ENCODE measurements around the gene PNPO.
A peak's percentile ranks its signal among the peaks of the same experiment; 100 is the strongest.

Gene PNPO

DNA sequence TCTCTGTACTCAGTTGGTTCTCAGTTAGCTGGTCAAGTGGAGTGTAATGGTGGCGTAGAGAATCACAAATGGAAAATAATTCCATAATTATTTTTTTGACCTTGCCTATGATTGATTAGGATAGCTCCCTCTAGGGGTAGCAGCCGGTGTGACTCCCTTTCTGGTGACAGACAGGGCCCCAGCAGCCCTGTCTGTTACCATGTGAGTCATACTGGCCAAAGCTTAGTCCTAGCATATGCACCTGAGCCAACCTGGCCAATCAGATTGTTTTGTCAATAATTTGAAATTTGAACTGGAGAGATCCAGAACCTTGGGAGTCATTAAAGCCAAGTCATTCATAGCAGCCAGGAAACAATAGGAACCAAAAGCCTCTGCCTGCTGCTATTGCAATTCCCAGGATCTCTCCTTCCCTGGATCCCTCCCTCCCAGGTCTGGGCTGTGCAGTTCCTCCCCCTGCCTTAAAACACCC, 5.6 kb downstream of the PNPO start:
- TF ChIP-seq, protein P1, sequence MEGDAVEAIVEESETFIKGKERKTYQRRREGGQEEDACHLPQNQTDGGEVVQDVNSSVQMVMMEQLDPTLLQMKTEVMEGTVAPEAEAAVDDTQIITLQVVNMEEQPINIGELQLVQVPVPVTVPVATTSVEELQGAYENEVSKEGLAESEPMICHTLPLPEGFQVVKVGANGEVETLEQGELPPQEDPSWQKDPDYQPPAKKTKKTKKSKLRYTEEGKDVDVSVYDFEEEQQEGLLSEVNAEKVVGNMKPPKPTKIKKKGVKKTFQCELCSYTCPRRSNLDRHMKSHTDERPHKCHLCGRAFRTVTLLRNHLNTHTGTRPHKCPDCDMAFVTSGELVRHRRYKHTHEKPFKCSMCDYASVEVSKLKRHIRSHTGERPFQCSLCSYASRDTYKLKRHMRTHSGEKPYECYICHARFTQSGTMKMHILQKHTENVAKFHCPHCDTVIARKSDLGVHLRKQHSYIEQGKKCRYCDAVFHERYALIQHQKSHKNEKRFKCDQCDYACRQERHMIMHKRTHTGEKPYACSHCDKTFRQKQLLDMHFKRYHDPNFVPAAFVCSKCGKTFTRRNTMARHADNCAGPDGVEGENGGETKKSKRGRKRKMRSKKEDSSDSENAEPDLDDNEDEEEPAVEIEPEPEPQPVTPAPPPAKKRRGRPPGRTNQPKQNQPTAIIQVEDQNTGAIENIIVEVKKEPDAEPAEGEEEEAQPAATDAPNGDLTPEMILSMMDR (IDR thresholded peaks at IDR 0.05; ENCODE audit: low read depth, low read length), result peak; percentile 77
- Histone ChIP-seq H3K27me3 (ENCODE audit: insufficient read depth, low read depth, severe bottlenecking) (no peaks in the 10 kb centered on the region), H3K9me3 (ENCODE audit: severe bottlenecking) (no peaks in the 10 kb centered on the region), H3K36me3 (no peaks in the 10 kb centered on the region), H3K27ac (peak overlapping the region; percentile 38), H3K4me3 (ENCODE audit: low read depth, low read length) (no peak overlapping the region)
- peak; percentile 90 for DNase-seq

DNA sequence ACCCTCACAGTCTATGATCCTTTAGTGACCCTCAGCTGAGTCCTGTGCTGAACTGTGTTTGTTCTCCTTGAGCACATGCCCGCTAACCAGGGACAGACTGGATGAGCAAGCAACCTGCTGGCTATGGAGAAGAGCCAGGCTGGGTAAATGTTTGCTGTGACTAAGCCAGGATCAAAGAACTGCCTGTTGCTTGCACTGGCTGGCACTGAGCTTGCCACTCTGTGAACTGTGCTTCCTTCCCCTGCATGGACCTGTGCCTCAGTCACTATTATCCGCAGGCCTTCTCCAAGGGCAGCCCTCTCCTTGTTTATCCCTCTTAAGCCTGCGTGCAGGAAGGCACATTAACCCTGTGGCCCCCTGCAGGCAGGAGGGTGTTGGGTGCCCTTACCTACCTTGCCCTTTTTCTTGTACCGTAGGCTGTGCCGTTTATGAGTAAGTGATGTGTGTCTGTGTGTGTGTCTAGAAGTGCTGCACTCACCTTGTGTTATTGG, 7.4 kb downstream of the PNPO start:
- H3K27ac ChIP-seq, result peak overlapping the region; percentile 10
- H3K4me3 ChIP-seq (ENCODE audit: low read depth, low read length), result peak overlapping the region; percentile 34
- no peaks in the 10 kb centered on the region for H3K36me3 ChIP-seq
- H3K9me3 ChIP-seq (ENCODE audit: severe bottlenecking), result no peaks in the 10 kb centered on the region
- TF ChIP-seq, protein P1 (IDR thresholded peaks at IDR 0.05; ENCODE audit: low read depth, low read length), result peak; percentile 79
- DNase-seq, result peak; percentile 75
- H3K27me3 ChIP-seq (ENCODE audit: insufficient read depth, low read depth, severe bottlenecking), result no peaks in the 10 kb centered on the region

DNA sequence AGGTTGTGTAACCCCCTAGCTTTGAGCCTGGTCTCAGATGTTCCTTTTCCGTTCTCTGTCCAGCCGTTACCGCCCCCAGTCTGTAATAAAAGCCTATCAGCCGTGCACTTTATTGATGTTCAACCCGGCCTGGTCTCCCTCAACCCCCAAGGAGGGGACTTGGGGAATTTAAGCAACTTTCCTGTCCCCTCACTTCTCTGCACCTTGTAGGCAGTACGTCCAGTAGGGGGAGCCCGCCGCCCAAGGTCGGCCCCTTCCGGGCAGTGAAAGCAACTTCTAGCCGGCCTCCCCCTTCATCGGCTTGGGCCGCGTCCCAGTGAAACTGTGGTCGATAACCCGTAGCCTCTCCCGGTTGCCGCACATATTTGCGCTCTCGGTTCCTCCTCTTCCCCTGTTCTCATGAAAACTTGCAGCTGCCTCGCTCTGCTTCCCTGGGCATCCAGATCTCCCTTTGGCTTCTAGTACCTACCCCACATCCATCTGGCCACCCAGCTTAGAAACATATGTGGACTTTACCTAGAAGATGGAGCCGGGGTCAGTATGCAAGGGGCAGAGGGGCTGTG, 7.9 kb downstream of the PNPO start:
- DNase-seq, result peak; percentile 95
- H3K27ac ChIP-seq, result peak overlapping the region; percentile 10
- H3K36me3 ChIP-seq, result no peaks in the 10 kb centered on the region
- no peaks in the 10 kb centered on the region for H3K9me3 ChIP-seq (ENCODE audit: severe bottlenecking)
- H3K27me3 ChIP-seq (ENCODE audit: insufficient read depth, low read depth, severe bottlenecking), result no peaks in the 10 kb centered on the region
- TF ChIP-seq, protein P1 (IDR thresholded peaks at IDR 0.05; ENCODE audit: low read depth, low read length), result peak; percentile 92
- peak overlapping the region; percentile 34 for H3K4me3 ChIP-seq (ENCODE audit: low read depth, low read length)

DNA sequence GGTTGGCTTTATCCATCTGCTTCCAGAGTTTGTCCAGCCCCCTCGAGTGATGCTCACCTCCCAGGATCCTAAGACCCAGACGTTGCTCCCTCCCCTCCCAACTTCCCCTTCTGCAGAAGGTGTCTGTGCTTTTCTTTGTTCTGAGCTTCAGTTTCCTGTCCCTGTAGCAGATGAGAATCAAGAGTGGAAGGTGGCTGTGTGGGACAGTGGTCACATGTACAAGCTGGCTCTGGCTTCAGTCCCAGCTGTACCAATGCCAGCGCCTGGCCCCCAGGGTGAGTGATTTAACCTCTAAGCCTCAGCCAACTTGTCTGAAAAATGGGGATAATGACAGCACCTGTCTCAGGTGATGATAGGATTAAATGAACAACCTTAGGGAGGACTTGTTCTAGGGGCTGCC, 8.6 kb downstream of the PNPO start:
- Histone ChIP-seq H3K4me3 (ENCODE audit: low read depth, low read length) (no peak overlapping the region), H3K27ac (no peak overlapping the region), H3K9me3 (ENCODE audit: severe bottlenecking) (no peaks in the 10 kb centered on the region), H3K36me3 (no peaks in the 10 kb centered on the region), H3K27me3 (ENCODE audit: insufficient read depth, low read depth, severe bottlenecking) (no peaks in the 10 kb centered on the region)
- TF ChIP-seq, protein P1 (IDR thresholded peaks at IDR 0.05; ENCODE audit: low read depth, low read length), result no peak
- no peak for DNase-seq

DNA sequence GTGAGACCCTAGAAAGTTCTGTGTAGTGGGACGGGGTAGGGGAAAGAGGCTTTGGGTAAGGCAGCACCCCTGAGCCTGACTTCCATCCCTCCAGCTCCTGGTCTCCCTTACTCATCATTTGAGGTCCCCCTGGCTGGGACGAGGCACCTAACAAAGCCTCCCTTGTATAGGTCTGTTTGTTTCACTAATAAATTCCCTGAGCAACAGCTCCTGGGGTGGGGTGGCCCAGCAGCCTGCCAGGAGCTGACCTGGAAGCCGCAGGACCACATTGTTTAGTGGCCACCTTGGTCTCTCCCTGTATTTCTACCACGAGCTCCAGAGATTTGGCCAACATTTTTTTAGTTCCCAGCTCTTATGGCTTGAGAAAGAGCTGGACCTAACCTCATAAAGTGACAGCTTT, 9.1 kb downstream of the PNPO start:
- Histone ChIP-seq H3K9me3 (ENCODE audit: severe bottlenecking) (no peaks in the 10 kb centered on the region), H3K4me3 (ENCODE audit: low read depth, low read length) (no peak overlapping the region), H3K27ac (no peak overlapping the region), H3K36me3 (no peaks in the 10 kb centered on the region), H3K27me3 (ENCODE audit: insufficient read depth, low read depth, severe bottlenecking) (no peaks in the 10 kb centered on the region)
- DNase-seq, result no peak
- TF ChIP-seq, protein P1 (IDR thresholded peaks at IDR 0.05; ENCODE audit: low read depth, low read length), result no peak
